ENCODE results near the gene C17orf107.
A peak's percentile ranks its signal among the peaks of the same experiment; 100 is the strongest.
"Not testable (repeated sequence)": the region's sequence is repeated elsewhere in the genome, so short reads cannot be mapped to it uniquely, and the experiment has no call there.

C17orf107 gene

DNA sequence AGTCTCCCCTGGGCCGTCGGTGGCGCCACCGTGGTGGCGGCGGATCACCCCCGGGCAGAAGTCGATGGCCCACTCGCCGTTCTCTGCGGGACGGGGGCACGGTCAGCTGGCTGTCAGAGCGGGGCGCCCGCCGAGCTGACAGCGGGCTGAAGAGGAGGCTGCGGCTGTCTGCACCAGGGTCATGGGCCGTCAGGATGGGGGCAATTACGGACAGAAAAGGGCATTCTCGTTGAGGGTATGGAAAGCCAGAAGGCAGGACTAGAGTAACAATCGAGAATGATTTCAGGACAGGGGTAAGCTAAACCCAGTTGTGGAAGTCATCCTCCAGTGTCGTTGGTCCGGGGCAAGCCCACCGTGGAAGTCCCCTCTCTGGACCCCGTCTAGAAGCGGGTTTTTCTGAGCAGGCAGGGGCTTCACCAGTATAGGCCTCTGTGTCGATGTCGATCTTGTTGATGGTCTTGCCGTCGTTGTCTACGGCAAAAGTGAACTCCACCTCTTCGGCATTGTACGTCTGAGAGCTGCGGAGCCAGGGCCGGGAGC, 1.8 kb downstream of the C17orf107 start:
- no peak for DNase-seq

DNA sequence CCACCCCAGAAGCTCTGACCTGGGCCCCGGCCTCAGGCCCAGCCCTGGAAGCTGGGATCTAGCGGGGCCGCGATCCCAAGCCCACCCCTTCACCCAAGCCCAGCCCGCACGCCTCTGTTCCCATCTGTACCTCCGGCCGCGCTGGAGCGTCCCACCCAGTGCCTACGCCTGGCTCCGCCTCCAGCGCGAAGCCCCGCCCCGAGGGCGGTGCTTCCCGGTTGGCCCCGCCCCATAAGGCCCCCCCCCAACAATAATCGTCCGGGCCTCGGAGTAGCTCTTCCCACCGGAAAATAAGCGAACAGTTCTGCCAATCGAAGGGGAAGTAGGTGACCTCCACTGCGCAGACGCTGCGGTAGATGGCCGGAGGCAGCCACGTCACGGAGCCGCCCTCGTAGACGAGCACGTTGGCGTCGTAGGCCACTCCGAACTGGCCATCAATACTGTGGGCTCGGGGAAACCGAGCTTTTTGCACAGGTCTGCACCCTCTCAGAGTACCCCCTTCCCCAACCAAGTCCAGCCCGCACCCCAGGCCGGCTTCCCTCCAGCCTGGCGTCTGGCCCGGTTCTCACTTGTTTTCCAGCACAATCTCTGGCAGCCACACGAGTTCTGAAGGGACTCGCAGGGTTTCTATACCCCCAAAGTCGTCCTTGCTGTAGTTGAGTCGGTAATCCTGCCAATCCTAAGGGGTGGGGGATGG, 2.5 kb downstream of the C17orf107 start:
- DNase-seq = no peak

DNA sequence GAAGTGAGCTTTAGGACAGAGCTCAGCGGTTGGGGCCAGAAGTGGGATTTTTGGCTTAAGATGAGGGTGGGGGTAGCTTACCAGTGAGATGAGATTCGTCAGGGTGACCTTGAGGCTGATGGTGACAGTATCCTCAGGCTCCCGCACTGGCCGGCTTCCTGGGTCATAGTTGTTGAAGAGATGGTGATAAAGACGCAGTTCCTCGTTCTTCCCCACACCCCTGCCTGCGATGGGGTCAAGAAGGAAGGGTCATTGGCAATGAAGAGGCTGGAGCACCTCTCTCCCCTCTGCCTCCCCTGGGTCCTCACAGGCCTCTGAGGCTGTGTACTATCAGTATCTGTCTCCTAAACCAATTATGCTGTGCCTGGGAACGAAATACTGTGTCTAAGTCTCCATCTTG, 3.2 kb downstream of the C17orf107 start:
- DNase-seq = no peak

DNA sequence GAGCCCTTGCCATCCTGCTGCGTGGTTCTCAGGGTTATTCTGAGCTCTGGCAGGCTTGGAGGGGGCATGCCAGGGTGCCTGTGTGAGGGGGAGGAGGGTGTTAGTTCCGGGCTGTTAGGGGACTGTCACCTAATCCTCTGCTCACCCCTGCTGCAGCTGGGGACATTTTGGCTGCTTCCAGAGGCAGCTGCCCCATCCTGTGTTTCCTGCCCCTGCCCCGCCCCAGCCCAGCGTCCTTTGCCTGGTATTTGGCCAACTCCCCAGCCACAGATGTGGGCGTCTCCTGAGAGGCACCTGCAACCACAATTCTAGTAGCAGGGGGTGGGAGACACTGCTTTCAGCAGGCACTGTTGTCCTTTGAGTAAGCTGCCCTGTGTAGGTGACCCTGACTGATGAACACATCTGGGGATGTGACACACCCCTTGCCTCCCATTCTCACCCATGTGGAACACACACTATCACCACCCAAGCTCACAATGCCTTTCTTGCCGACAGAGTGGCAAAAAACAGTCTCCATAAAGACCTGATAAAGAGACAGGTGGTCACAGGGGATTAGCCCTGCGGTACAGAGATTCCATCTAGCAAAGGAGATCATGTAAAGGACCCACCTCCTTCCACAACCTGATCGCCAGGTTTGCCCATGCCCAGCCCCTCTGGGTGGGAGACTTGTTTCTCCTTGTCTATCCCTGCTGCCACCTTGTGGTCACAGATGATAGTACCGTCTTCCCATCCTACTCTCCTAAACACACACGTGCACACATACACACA, 3.9 kb downstream of the C17orf107 start, which contains the start of gene CHRNE:
TSS of gene CHRNE (minus strand) at position 48 of the 768 bp plus-strand sequence. CDS start at position 13, 35 bp downstream.
- DNase-seq = peak; percentile 10 to 45

DNA sequence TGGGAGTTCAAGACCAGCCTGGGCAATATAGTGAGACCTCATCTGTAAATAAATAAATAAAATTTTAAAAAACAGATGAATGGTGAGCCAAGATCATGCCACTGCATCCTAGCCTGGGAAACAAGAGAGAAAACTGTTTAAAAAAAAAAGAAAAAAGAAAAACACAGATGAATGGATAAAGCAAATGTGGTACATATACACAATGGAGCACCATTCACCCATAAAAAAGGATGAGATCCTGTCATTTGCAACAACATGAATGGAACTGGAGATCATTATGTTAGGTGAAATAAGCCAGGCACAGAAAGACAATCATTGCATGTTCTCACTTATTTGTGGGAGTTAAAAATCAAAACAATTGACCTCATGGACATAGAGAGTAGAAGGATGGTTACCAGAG, 7.3 kb downstream of the C17orf107 start:
- DNase-seq = not testable (repeated sequence)

DNA sequence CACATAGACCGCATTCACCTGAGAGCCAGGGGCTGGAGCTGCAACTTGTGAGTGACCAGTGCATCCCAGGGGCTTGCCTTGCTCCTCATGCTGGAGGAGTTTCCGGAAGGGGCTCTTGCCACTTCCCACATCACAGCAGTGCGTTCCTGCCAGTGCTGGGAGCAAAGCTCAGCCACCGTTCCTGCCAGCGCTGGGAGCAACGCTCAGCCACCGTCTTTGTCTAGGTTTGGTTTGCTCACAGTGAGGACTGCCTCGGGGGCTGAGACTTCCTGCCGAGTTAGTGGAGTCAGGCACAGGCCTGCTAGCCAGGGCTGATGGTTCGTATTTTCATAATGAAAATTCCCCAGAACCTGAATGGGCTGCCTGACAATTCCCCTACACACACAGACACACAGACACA, 9.0 kb downstream of the C17orf107 start:
- DNase-seq = no peak

DNA sequence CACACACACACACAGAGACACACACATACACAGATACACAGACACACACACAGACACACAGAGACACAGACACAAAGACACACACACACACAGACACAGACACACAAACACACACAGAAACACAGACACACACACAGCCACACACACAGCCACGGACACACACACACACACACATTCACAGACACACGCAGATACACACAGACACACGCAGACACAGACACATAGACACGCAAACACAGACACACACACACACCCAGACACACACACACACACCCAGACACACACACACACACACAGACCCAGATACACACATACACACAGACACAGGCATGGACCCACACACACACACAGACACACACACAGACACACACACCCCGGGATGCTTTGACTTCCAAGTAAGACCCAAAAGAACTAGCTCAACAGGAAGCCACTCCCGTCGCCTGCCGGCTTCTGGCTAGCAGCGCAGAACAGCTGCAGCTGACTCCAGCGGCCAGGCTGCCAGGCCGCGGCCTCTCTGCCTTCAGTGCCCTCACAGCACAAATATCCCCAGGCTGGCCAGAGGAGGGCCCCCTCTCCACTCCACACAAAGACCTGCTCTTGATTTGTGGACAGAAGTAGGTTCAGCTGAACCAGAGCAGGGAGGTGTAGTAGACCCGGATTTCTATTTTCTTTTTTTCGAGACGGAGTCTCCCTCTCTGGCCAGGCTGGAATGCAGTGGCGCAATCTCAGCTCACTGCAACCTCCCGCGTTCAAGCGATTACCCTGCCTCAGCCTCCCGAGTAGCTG, 9.6 kb downstream of the C17orf107 start:
- no peak for DNase-seq

DNA sequence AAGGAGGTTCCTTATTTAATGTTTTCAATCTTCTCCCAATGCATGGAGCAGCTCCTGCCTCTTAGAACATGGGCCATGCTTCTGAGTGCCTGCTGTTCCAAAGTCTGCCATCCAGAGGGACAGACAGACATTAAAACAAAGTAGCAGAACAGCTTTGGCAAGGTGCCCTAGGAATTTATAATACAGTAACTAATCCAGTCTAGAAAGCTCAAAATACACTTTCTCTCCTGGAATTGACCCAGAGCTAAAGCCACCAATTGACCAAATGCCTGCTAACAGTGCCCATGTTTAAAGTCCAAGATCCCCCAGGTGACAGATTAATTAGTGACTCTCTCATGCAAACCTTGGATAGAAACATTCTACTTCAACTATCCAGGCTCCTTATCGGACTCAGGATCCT, 14.7 kb downstream of the C17orf107 start:
- no peak for DNase-seq

DNA sequence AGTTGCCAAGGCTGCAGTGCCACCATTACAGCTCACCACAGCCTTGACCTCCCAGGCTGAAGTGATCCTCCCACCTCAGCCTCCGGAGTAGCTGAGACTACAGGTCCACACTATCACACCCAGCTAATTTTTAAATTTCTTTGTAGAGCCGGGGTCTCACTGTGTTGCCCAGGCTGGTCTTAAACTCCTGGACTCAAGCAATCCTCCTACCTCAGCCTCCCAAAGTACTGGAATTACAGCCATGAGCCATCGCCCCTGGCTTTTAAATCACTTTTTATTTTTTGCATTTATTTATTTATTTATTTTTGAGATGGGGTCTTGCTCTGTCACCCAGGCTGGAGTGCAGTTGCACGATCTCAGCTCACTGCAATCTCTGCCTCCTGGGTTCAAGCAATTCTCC, 15.2 kb downstream of the C17orf107 start:
- DNase-seq = not testable (repeated sequence)

DNA sequence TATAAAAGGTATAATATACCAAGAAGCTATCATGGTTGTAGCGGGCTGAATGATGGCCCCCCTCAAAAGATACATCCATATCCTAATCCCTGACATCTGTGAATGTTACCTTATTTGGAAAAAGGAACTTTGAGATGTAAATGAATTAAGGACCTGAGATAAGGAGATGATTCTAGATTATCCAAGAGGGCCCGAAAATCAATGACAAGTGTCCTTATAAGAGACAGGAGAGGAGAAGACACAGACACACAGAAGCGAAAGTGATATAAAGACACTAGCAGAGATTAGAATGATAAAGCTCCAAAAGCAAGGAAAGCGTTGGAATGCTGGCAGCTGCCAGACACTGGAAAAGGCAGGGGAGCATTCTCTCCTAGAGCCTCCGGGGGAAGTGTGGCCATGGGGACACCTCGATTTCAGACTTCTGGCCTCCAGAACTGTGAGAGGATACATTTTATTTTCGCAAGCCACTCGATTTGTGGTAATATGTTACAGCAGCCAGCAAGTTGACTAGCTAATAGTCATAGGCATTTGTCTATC, 20.2 kb downstream of the C17orf107 start:
- no peak for DNase-seq

DNA sequence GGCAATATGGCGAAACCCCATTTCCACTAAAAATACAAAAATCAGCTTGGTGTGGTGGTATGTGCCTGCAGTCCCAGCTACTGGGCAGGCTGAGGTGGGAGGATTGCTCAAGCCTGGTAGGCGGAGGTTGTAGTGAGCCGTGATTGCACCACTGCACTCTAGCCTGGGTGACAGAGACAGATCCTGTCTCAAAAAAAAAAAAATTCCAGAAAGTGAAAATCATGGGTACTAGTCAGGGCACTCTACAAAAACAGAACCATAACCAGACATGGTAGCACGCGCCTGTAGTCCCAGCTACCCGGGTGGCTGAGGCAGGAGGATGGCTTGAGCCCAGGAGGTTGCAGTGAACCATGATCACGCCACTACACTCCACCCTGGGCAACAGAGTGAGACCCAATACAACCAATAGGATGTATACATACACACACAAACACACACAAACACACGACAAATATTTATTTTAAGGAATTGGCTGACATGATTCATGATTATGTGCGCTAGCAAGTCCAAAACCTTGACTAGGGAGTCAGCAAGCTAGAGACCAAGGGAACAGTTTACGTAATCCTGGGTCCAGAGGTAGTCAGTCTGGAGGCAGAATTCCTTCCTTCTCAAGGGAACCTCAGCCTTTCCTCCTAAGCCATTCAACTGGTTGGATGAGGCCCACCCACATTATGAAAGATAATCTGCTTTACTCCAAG, 21.2 kb downstream of the C17orf107 start:
- DNase-seq = no peak

DNA sequence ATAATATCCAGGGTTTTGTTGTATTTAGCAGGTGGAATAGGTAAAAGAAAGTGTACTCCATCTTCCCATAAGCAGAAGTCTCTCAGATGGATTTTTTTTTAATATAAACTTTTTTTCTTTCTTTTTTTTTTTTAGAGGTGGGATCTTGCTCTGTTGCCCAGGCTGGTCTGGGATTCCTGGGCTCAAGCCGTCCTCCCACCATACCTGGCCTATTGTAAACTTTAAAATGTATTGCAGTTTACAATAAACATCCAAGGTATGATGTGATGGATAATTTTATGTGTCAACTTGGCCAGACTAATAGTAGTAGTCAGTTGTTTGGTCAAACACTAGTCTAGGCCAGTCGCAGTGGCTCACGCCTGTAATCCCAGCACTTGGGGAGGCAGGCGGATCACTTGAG, 22.0 kb downstream of the C17orf107 start:
- no peak for DNase-seq

DNA sequence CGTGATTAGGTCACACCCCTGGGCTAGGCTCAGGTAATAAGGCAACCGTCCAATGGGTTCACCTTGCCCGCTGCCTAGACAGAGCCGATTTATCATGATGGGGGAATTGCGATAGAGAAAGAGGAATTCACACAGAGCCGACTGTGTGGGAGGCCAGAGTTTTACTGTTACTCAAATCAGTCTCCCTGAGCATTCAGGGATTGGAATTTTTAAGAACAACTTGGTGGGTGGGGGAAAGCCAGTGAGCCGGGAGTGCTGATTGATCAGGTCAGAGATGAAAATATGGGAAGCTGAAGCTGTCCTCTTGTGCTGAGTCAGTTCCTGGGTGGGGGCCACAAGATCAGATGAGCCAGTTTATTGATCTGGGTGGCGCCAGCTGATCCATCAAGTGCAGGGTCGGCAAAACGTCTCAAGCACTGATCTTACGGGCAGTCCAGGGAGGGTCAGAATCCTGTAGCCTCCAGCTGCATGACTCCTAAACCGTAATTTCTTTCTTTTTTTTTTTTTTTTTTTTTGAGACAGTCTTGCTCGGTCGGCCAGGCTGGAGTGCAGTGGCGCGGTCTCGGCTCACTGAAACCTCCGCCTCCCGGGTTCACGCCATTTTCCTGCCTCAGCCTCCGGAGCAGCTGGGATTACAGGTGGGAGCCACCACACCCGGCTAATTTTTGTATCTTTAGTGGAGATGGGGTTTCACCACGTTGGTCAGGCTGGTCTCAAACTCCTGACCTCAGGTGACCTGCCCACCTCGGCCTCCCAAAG, 27.4 kb downstream of the C17orf107 start:
- DNase-seq = not testable (repeated sequence)

DNA sequence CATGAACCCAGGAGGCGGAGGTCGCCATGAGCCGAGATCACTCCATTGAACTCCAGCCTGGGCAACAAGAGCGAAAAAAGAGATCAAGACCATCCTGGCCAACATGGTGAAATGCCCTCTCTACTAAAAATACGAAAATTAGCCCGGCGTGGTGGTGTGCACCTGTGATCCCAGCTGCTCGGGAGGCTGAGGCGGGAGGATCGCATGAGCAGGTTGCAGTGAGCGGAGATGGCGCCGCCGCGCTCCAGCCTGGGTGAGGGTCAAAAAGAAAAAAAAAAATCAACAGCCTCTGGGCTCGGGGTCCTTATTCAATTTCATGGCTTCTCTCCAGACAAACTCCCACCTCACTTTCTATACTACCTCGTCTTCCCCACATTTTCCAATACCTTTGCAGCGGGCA, 29.5 kb downstream of the C17orf107 start:
- DNase-seq = no peak

DNA sequence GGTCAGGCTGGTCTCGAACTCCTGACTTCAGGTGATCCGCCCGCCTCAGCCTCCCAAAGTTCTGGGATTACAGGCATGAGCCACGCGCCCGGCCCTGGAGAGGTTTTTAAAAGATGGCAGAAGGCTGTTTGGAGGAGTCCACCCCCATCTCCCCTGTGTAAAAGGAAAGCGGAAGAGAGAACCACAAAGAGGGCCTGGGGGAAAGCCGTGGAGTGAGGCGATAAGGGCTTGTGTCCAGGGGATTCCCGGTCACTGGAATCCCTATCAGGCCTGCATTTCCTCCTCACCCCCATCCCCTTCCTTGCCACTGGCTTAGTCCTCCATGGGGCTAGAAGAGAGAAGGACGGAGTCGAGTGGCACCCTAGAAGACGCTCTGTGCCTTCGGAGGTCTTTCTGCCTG, 32.6 kb downstream of the C17orf107 start, which contains the start of gene GP1BA:
TSS of gene GP1BA (plus strand) at position 315 of the 400 bp plus-strand sequence. CDS start 328 bp downstream, outside the sequence.
- no peak for DNase-seq

DNA sequence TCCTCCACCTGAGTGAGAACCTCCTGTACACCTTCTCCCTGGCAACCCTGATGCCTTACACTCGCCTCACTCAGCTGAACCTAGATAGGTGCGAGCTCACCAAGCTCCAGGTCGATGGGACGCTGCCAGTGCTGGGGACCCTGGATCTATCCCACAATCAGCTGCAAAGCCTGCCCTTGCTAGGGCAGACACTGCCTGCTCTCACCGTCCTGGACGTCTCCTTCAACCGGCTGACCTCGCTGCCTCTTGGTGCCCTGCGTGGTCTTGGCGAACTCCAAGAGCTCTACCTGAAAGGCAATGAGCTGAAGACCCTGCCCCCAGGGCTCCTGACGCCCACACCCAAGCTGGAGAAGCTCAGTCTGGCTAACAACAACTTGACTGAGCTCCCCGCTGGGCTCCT, 33.4 kb downstream of the C17orf107 start:
- no peak for DNase-seq

DNA sequence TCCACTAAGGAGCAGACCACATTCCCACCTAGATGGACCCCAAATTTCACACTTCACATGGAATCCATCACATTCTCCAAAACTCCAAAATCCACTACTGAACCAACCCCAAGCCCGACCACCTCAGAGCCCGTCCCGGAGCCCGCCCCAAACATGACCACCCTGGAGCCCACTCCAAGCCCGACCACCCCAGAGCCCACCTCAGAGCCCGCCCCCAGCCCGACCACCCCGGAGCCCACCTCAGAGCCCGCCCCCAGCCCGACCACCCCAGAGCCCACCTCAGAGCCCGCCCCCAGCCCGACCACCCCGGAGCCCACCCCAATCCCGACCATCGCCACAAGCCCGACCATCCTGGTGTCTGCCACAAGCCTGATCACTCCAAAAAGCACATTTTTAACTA, 34.3 kb downstream of the C17orf107 start:
- DNase-seq = no peak

DNA sequence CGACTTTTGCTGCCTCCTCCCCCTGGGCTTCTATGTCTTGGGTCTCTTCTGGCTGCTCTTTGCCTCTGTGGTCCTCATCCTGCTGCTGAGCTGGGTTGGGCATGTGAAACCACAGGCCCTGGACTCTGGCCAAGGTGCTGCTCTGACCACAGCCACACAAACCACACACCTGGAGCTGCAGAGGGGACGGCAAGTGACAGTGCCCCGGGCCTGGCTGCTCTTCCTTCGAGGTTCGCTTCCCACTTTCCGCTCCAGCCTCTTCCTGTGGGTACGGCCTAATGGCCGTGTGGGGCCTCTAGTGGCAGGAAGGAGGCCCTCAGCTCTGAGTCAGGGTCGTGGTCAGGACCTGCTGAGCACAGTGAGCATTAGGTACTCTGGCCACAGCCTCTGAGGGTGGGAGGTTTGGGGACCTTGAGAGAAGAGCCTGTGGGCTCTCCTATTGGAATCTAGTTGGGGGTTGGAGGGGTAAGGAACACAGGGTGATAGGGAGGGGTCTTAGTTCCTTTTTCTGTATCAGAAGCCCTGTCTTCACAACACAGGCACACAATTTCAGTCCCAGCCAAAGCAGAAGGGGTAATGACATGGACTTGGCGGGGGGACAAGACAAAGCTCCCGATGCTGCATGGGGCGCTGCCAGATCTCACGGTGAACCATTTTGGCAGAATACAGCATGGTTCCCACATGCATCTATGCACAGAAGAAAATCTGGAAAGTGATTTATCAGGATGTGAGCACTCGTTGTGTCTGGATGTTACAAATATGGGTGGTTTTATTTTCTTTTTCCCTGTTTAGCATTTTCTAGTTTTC, 35.0 kb downstream of the C17orf107 start:
- no peak for DNase-seq

DNA sequence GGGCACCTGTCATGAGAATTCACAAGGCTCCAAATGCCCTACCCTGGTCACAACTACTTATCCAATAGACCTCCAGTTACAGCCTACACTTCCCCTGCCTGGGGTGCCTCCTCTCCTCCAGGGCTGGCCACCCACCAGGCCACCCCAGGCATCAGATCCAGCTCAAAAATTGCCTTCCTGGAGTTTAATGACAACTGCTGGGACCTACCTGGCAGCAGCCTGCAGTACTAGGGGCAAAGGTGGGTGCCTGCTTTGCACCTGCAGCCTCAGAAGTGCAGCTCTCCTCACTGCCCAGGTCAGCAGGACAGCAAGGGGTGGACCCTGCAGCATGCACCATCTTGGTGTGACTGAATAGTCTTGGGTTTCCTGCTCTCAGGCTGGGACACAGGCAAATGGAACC, 36.3 kb downstream of the C17orf107 start:
- no peak for DNase-seq

DNA sequence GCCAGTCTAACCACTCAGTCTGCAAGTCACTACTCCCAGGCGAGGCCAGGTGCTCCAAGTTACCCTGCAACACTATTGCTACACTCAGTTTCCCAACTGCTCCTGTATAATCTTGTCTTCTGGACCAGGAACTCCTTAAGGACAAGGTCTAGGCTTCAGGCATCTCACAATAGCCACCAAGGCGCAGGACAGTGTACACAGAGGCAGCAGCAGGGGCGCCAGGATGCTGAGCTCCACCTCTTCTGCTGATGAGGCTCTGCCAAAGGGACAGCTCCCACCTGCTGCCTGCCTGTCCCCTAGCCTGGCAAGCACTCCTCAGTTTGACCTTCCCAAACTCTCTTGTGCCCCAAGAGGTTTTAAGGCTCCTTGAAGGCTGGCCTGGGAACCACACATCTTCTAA, 37.1 kb downstream of the C17orf107 start:
- DNase-seq = no peak

DNA sequence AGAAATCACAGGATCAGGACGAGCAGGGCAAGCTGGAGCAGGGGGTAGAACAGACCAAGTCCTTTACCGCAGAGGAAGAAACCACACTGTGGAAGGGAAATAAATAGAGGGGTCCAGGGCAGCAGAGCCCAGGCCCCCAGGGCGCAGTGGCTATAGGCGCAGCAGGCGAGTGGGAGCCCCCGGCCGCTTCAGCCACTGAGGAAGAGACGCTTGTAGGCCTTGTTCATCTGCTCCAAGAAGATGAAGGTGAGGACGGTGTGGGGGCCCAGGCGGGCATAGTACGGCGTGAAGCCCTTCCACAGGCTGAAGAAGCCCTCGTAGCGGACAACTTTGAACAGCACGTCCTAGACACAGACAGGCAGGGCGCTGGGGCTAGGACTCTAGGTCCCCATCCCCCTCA, 38.2 kb downstream of the C17orf107 start:
- DNase-seq = no peak
